Measurements from ENCODE around the gene RFX4. TPM values are rescaled to one million over a fixed set of nuclear protein-coding genes. Genes with fewer than 3 reads are reported as not detected.
A peak's percentile ranks its signal among the peaks of the same experiment; 100 is the strongest.

The RFX4 gene
- total and polyA plus RNA-seq, 4 experiments from 2014 or later = not detected

GRCh38 chr12:106766393-106766826 is 183.6 kb downstream of the RFX4 start:
- H3K9me3 Mint-ChIP-seq = peaks cover 0 to 1% (median 0%) of the 10 kb centered on the region in 8 donors
- CTCF ChIA-PET (ENCODE audit: partially characterized antibody) = interaction anchor here (0.6 to 2.6 kb wide), 2 partner anchors 10 to 19 kb away, joined by 3 to 9 read pairs; no protein-coding TSS in a partner anchor
- peak overlapping the region in 4 of 7 donors; percentile 38 to 77 (median 50) for H3K27ac Mint-ChIP-seq
- no peaks in the 10 kb centered on the region for H3K36me3 Mint-ChIP-seq
- peaks cover 10 to 17% (median 12%) of the 10 kb centered on the region in 4 donors for H3K4me1 Mint-ChIP-seq
- no peak overlapping the region for H3K27ac ChIP-seq (ENCODE audit: low read depth, low read length)
- DNase-seq = no peak
- no peaks in the 10 kb centered on the region for H3K36me3 ChIP-seq (ENCODE audit: insufficient read depth, low read length)
- no peaks in the 10 kb centered on the region for H3K27me3 Mint-ChIP-seq
- H3K4me3 ChIP-seq (ENCODE audit: low read length in 2 of 2) = no peak overlapping the region
- H3K27me3 ChIP-seq (ENCODE audit: insufficient read depth, low read length) = no peaks in the 10 kb centered on the region
- peak overlapping the region in 2 of 8 donors; percentile 36 to 65 for H3K4me3 Mint-ChIP-seq
- peaks cover 4% of the 10 kb centered on the region for H3K4me1 ChIP-seq (ENCODE audit: insufficient read depth, low read length)
- no peaks in the 10 kb centered on the region for H3K9me3 ChIP-seq (ENCODE audit: control insufficient read depth in 1 of 2, low read length in 2 of 2)
- intact Hi-C loops (cut with micrococcal nuclease) = no loop called here
- POLR2A ChIA-PET (ENCODE audit: partially characterized antibody) = interaction anchor here (0.8 kb wide), 1 partner anchor 464 kb away, joined by 3 read pairs; no protein-coding TSS in a partner anchor

DNA sequence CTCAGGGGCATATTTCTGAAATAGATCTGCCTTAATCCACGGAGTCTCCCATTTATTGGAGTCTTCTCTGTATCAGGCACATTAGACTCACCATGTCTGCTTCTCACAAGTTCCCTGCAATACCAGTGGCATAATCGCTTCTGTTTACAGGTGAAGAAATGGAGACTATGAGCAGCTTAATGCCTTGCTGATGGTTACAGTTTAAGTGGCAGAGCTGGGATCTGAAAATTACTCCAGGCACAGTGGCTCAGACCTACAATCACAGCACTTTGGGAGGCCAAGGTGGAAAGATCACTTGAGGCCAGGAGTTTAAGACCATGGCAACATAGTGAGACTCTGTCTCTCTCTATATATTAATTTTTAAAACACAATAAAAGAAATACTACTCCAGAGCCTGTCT is 184.4 kb downstream of the RFX4 start:
- Histone ChIP-seq H3K27ac (ENCODE audit: low read depth, low read length) (no peak overlapping the region), H3K9me3 (ENCODE audit: control insufficient read depth in 1 of 2, low read length in 2 of 2) (no peaks in the 10 kb centered on the region), H3K4me1 (ENCODE audit: insufficient read depth, low read length) (peaks cover 4% of the 10 kb centered on the region), H3K4me3 (ENCODE audit: low read length in 2 of 2) (no peak overlapping the region), H3K27me3 (ENCODE audit: insufficient read depth, low read length) (no peaks in the 10 kb centered on the region), H3K36me3 (ENCODE audit: insufficient read depth, low read length) (no peaks in the 10 kb centered on the region)
- H3K27ac Mint-ChIP-seq = peak overlapping the region in 1 of 7 donors; percentile 40
- intact Hi-C loops (cut with micrococcal nuclease) = no loop called here
- CTCF ChIA-PET (ENCODE audit: partially characterized antibody) = interaction anchor here (0.6 to 2.6 kb wide), 2 partner anchors 9 to 20 kb away, joined by 3 to 9 read pairs; no protein-coding TSS in a partner anchor
- peaks cover 0 to 1% (median 0%) of the 10 kb centered on the region in 8 donors for H3K9me3 Mint-ChIP-seq
- H3K4me1 Mint-ChIP-seq = peaks cover 10 to 14% (median 11%) of the 10 kb centered on the region in 4 donors
- H3K4me3 Mint-ChIP-seq = no peak overlapping the region
- no peaks in the 10 kb centered on the region for H3K27me3 Mint-ChIP-seq
- DNase-seq = no peak
- H3K36me3 Mint-ChIP-seq = no peaks in the 10 kb centered on the region
- POLR2A ChIA-PET (ENCODE audit: partially characterized antibody) = interaction anchor here (1.2 kb wide), 1 partner anchor 9 kb away, joined by 3 read pairs; no protein-coding TSS in a partner anchor

DNA sequence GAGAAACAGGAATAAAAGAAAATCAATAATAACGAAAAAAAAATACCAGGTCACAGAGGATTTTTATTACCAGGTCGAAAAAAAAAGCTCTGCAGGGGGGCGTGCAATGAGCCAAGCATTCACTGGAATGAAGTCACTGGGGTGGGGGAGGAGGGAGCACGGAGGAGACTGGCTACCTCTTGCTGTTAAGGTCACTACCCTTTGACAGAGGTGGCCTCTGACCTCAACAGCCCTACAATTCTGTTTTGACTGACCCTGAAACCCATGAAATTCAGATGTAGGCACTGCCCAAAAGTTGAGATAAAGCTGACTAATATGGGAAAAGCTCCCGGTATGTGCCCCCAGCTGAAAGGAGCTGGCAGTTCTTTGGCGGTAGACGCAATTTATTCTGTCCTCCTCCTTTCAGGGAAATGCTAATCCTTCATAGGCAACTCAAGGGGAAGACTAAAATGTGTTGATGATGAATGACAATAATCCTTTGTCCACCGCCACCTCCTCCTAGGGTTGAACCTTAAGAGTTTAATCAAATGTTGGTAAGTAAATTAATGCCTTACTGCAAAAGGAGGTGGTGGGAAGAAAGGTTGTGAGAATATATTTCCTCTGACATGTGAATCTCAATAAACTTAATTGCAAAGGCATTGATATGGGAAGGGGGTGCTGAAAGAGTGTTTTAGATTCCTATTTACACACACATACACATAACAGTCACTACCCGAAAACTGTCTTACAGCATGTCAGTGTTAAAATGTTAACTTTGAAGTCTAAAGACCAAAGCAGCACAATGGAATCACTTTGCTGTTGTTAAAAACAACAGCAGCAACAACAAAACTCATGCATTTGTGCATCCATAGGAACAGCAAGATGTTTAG is 185.4 kb downstream of the RFX4 start:
- CTCF ChIA-PET (ENCODE audit: partially characterized antibody) = no interaction called here
- H3K36me3 Mint-ChIP-seq = no peaks in the 10 kb centered on the region
- intact Hi-C loops (cut with micrococcal nuclease) = no loop called here
- H3K27me3 Mint-ChIP-seq = no peaks in the 10 kb centered on the region
- no peak overlapping the region for H3K27ac Mint-ChIP-seq
- no peaks in the 10 kb centered on the region for H3K27me3 ChIP-seq (ENCODE audit: insufficient read depth, low read length)
- H3K9me3 ChIP-seq (ENCODE audit: control insufficient read depth in 1 of 2, low read length in 2 of 2) = no peaks in the 10 kb centered on the region
- POLR2A ChIA-PET (ENCODE audit: partially characterized antibody) = interaction anchor here (1.2 kb wide), 1 partner anchor 10 kb away, joined by 3 read pairs; no protein-coding TSS in a partner anchor
- no peak overlapping the region for H3K4me3 Mint-ChIP-seq
- no peak overlapping the region for H3K4me3 ChIP-seq (ENCODE audit: low read length in 2 of 2)
- peaks cover 0 to 1% (median 0%) of the 10 kb centered on the region in 8 donors for H3K9me3 Mint-ChIP-seq
- peaks cover 4% of the 10 kb centered on the region for H3K4me1 ChIP-seq (ENCODE audit: insufficient read depth, low read length)
- no peak overlapping the region for H3K27ac ChIP-seq (ENCODE audit: low read depth, low read length)
- H3K4me1 Mint-ChIP-seq = peaks cover 10 to 14% (median 12%) of the 10 kb centered on the region in 4 donors
- H3K36me3 ChIP-seq (ENCODE audit: insufficient read depth, low read length) = no peaks in the 10 kb centered on the region
- DNase-seq = no peak

DNA sequence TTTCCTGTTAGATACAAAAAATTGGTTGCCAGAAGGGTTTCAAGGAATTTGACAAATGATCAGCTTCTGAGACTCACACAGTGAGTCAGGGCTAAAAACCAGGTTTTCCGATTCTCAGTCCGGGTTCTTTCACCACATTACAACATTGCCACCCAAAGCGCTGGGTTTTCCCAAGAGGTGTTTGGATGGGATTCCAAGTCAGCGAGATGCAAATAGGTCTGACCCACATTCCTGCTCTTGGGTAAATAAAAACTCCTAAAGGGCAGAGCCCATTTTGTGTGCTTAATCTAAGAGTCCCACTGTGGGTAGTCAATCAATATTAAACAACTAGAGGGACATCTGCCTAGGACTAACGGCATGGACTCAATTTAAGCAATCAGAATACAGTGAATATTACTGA is 186.3 kb downstream of the RFX4 start:
- POLR2A ChIA-PET (ENCODE audit: partially characterized antibody) = no interaction called here
- no peak for DNase-seq

DNA sequence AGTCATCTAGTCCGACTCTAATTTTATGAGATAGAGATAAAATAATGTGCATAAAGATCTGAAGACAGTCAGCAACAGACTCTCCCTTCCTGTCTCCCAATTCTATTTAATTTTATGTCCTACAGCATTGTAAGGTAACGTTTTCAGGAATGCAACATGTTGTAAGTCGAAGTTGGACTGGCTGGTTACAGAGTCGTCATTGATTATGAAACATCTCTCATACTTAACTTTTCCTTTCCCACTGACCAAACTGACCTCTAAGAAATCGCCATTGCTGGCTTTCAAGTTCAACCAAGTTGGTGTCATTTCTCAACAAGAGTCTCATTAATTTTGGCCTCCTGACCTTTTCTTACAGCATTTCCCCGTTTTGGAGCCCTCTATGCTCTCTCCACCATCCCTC is 186.7 kb downstream of the RFX4 start:
- H3K9me3 ChIP-seq (ENCODE audit: control insufficient read depth in 1 of 2, low read length in 2 of 2) = no peaks in the 10 kb centered on the region
- peaks cover 4% of the 10 kb centered on the region for H3K4me1 ChIP-seq (ENCODE audit: insufficient read depth, low read length)
- H3K36me3 Mint-ChIP-seq = peaks cover 0 to 9% of the 10 kb centered on the region in 2 donors
- ChIA-PET CTCF (ENCODE audit: partially characterized antibody) (no interaction called here), POLR2A (ENCODE audit: partially characterized antibody) (no interaction called here)
- no peaks in the 10 kb centered on the region for H3K27me3 ChIP-seq (ENCODE audit: insufficient read depth, low read length)
- H3K27ac Mint-ChIP-seq = peak overlapping the region in 2 of 7 donors; percentile 41 to 50
- no peak for DNase-seq
- no peak overlapping the region for H3K4me3 ChIP-seq (ENCODE audit: low read length in 2 of 2)
- no peaks in the 10 kb centered on the region for H3K36me3 ChIP-seq (ENCODE audit: insufficient read depth, low read length)
- no peak overlapping the region for H3K27ac ChIP-seq (ENCODE audit: low read depth, low read length)
- intact Hi-C loops (cut with micrococcal nuclease) = no loop called here
- peaks cover 16 to 27% (median 18%) of the 10 kb centered on the region in 4 donors for H3K4me1 Mint-ChIP-seq
- no peak overlapping the region for H3K4me3 Mint-ChIP-seq
- H3K9me3 Mint-ChIP-seq = peaks cover 0 to 1% (median 0%) of the 10 kb centered on the region in 8 donors
- H3K27me3 Mint-ChIP-seq = no peaks in the 10 kb centered on the region

More for the DNA sequence above, 186.3 kb downstream of the RFX4 start:
- no peak overlapping the region for H3K4me3 Mint-ChIP-seq
- Histone ChIP-seq H3K4me1 (ENCODE audit: insufficient read depth, low read length) (peaks cover 4% of the 10 kb centered on the region), H3K27me3 (ENCODE audit: insufficient read depth, low read length) (no peaks in the 10 kb centered on the region), H3K4me3 (ENCODE audit: low read length in 2 of 2) (no peak overlapping the region), H3K36me3 (ENCODE audit: insufficient read depth, low read length) (no peaks in the 10 kb centered on the region), H3K27ac (ENCODE audit: low read depth, low read length) (no peak overlapping the region), H3K9me3 (ENCODE audit: control insufficient read depth in 1 of 2, low read length in 2 of 2) (no peaks in the 10 kb centered on the region)
- no peaks in the 10 kb centered on the region for H3K27me3 Mint-ChIP-seq
- CTCF ChIA-PET (ENCODE audit: partially characterized antibody) = no interaction called here
- no peak overlapping the region for H3K27ac Mint-ChIP-seq
- peaks cover 0 to 1% (median 0%) of the 10 kb centered on the region in 8 donors for H3K9me3 Mint-ChIP-seq
- H3K36me3 Mint-ChIP-seq = peaks cover 0 to 5% of the 10 kb centered on the region in 2 donors
- peaks cover 15 to 23% (median 17%) of the 10 kb centered on the region in 4 donors for H3K4me1 Mint-ChIP-seq
- intact Hi-C loops (cut with micrococcal nuclease) = no loop called here

DNA sequence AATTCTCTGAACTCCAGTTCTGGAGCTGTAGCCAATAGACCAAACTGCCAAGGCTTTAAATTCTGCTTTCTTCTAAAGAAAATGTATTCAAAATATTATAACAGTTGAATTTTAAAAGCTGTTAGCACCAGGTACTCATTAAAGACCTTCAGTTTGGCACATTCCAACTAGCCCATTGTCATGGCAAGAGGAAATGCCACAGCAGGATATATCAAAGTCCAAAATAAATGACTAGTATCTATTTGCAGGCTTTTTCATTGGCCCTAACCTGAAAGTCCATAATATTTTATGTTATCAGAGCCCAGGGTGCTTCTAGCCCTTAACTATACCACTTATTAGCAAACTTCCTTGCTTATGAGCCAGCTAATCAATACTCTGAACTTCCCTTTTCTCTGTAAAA is 188.6 kb downstream of the RFX4 start:
- H3K27ac ChIP-seq (ENCODE audit: low read depth, low read length) = no peak overlapping the region
- Mint-ChIP-seq H3K27ac (no peak overlapping the region), H3K27me3 (no peaks in the 10 kb centered on the region), H3K4me3 (no peak overlapping the region), H3K36me3 (peaks cover 0 to 12% of the 10 kb centered on the region in 2 donors), H3K9me3 (no peaks in the 10 kb centered on the region), H3K4me1 (peaks cover 25 to 41% (median 30%) of the 10 kb centered on the region in 4 donors)
- no peaks in the 10 kb centered on the region for H3K36me3 ChIP-seq (ENCODE audit: insufficient read depth, low read length)
- no peak for DNase-seq
- H3K4me1 ChIP-seq (ENCODE audit: insufficient read depth, low read length) = peaks cover 17% of the 10 kb centered on the region
- H3K9me3 ChIP-seq (ENCODE audit: control insufficient read depth in 1 of 2, low read length in 2 of 2) = no peaks in the 10 kb centered on the region
- ChIA-PET CTCF (ENCODE audit: partially characterized antibody) (interaction anchor here (1.7 kb wide), 1 partner anchor 11 kb away, joined by 4 read pairs; no protein-coding TSS in a partner anchor), POLR2A (ENCODE audit: partially characterized antibody) (no interaction called here)
- H3K27me3 ChIP-seq (ENCODE audit: insufficient read depth, low read length) = no peaks in the 10 kb centered on the region
- intact Hi-C loops (cut with micrococcal nuclease) = loop anchor here (5.0 to 10.0 kb wide), 2 partner anchors 34 to 913 kb away; partner anchors contain the start of gene PWP1
- H3K4me3 ChIP-seq (ENCODE audit: low read length in 2 of 2) = no peak overlapping the region

All from CD4-positive, alpha-beta memory T cell (primary cell).